VCaP (cell line): ENCODE results near the gene RCOR3.

Experiments
- H3K27ac ChIP-seq: fragments of 450-650 bp; 2 replicates; pipeline ENCODE4 v1.5.1; 2017
- TF ChIP-seq, protein P1 (sequence below): fragments of 450-650 bp; conservative IDR thresholded peaks from 2 replicates; pipeline ENCODE4 v1.5.1; 2017; ENCODE audit warnings: mild to moderate bottlenecking, moderate library complexity

Gene RCOR3

DNA sequence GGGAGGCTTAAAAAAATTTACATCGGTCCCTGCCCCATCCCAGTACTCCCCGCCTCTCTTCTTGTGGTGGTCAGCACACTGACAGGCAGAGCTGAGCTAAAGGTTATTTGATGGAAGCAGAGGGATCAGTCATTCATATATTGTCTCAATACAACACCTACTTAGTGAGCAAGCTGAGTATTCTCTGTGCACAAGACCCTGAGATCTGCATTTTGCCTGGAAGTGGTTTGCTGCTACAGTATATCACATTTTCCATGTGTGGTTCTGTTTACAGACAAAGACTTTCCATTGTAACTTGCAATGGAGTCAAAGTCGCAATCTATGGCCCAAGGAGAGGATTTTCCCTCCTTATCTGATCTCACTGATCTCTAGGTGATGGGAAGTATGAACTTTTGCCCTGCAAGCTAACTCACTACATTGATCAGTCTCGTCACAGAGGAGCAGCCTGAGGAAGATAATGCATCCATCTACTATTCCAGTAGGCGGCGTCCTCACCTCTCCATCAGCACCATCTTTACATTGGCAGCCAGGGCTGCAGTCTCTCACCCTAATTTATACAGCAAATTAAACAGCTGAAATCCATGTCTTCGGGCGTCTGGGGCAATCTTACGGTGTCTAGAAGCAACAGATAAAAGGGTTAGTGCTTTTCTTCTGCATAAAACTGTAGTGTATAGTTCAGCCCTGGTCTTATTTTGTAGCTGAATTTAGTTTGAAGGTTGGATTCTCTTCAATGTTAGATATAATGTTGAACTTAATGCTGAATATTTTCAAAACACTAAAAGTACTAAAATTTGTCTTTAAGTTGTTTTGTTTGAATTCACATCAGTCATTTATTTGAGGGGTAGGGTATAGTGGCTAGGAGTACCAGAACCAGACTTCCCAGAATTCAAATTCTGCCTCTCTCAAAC, 64.2 kb downstream of the RCOR3 start:
- TF ChIP-seq, protein P1, sequence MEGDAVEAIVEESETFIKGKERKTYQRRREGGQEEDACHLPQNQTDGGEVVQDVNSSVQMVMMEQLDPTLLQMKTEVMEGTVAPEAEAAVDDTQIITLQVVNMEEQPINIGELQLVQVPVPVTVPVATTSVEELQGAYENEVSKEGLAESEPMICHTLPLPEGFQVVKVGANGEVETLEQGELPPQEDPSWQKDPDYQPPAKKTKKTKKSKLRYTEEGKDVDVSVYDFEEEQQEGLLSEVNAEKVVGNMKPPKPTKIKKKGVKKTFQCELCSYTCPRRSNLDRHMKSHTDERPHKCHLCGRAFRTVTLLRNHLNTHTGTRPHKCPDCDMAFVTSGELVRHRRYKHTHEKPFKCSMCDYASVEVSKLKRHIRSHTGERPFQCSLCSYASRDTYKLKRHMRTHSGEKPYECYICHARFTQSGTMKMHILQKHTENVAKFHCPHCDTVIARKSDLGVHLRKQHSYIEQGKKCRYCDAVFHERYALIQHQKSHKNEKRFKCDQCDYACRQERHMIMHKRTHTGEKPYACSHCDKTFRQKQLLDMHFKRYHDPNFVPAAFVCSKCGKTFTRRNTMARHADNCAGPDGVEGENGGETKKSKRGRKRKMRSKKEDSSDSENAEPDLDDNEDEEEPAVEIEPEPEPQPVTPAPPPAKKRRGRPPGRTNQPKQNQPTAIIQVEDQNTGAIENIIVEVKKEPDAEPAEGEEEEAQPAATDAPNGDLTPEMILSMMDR: peak; percentile 92
- no peak overlapping the region for H3K27ac ChIP-seq

DNA sequence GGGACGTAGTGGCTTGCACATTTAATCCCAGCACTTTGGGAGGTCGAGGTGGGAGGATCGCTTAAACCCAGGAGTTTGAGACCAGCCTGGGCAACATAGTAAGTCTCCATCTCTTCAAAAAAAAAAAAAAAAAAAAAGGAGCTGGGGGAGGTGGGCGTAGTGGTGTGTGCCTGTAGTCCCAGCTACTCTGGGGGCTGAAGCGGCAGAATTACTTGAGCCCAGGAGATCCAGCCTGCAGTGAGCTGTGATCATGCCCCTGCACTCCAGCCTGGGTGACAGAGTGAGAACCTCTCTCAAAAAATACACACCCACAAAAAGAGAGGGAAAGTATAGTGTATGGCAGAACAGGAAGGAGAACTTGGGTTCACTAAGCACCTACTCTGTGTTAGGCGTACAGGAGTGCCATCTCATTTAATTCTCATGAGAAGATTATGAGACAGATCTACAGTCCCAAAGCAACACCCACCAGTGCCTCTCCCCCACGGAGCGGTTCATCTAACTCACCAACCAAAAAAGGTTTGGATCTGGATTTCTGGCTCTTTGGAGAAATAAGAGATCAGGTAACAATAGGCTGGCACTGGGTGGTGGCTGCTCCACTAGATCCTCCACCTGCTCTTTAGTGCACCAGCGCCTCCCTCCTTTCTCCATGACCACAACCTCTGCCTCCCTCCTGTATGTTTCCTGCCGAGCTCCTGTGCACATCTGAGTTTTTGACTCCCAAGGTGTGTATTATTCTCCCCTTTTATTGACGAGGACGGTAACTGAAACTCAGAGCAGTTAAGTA, 66.0 kb downstream of the RCOR3 start:
- TF ChIP-seq, protein P1: no peak
- no peak overlapping the region for H3K27ac ChIP-seq

DNA sequence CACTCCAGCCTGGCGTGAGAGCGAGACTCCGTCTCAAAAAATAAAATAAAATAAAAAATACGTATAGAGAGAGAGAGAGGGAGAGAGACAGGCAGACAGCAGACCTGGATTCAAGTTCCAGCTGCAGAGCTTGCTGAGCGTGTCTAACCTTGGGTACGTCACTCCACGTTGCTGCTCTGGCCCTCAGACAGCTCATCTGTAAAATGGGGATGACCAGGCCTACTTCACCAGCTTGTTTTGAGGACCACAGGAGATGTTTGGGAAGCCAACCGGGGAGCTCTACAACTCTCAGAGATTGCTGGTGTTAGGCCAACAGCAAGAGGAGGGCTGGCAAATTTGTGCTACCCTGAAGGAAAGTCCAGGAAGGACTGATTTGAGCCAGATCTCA, 67.0 kb downstream of the RCOR3 start:
- TF ChIP-seq, protein P1: no peak
- H3K27ac ChIP-seq: peak overlapping the region; percentile 66; the same call in 1 of the 2 replicates

DNA sequence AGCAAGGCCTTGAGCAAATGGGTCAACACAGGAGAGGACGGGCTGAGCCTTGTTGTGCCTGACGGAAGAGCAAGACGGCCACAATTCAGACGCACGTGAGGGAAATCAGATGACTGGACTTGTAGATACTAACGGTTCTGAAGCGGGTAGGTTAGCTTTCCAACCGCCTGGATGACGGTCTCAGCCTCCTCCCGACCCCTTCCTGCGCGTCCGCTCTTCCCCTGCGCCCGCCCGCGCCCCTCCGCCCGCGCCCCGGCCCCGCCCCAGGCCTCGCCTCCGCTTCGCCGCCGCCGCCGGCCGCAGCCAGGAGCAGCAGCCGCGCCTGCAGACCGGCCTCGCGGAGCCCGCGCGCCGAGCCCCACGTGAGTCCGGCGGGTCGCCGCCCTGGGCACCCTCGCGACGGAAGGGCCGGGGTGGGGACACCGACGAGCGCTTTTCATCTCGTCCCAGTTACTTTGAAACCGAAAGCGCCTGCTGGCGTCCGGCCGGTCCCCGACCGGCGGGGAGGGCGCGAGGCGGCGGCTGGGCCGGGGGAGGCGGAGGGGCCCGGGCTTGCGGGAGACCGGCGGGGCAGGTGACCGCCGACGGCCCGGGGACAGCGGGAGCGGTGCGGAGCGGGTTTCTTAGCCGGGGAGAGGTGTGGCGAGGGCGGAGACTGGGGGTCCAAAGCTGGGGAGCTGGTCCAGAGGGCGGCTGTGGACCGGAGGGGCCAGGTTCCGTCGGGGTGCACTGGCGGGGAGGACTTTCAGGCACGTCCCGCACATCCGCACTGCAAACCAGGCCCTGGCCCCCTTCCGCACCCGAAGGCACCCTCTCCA, 67.6 kb downstream of the RCOR3 start, which contains the start of gene TRAF5:
Gene TRAF5 (plus strand): TSS at position 306 of the 818 bp plus-strand sequence. CDS start 26,407 bp downstream, outside the sequence.
- TF ChIP-seq, protein P1: no peak
- peak within 1 kb of the TSS; percentile 66 for H3K27ac ChIP-seq

DNA sequence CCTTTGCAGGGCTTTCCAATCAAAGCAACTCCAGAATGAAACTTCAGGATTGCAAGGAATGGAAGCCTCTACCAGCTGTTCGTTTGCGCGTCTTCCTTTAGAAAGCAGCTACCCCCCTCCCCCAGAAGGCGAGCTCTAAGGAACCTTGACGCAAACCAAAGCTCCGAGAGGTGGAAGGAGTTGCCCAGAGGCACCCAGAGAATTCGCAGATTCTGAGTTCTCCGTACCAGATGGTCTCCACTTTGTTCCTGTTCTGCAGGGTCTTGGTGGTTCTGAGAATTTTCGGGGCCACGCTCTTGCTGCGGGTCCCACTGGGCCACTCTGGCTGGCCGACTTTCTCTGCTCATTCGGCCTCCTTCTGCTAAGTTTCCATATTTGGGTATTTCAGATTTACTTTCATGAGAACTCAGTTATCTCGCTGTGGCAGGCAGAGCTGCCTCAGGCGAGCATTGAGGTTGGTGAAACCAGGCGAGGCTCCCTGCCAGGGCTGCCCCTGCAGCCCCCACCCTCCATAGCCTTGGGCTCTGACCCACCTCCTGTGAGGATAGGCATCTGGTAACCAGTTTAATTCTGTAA, 68.3 kb downstream of the RCOR3 start:
- peak overlapping the region; percentile 66 for H3K27ac ChIP-seq
- TF ChIP-seq, protein P1: no peak

DNA sequence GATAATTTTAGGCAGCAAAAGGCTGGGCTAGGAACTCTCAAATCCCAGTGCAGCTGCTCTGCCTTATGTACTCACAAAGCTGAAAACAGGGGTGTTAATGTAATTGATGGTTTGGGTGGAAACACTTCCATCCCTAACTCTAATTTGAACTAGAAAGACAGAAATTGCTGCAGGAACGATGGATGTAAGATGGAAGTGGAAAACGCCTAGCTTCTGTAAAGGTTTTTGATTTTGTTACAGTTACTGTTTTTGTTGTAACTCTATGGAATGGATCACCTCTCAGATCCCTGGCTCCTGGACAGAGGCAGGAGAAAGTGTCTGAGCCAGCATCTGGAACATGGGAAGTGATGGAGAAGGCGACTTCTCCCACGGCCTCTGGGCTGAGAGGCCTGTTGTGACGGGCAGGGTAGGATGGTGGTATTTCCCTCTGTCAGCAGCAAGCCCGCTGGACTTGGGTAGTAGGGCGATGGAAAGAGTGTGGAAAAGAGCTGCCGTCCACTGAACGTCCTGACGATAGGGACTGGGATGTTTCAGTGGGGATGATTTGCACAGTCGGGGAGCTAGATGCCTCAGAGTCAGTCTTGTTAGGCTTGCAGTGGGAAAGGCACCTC, 69.0 kb downstream of the RCOR3 start:
- H3K27ac ChIP-seq: peak overlapping the region; percentile 66; the same call in 1 of the 2 replicates
- TF ChIP-seq, protein P1: no peak
